SK-N-SH treated with all-trans-retinoic acid at 6 μM for 48 hours (cell line): ENCODE measurements around the gene BMS1.

Experiments
- ZFP3 ChIP-seq: fragments of 250-450 bp; sonication (Bioruptor Pico); IDR thresholded peaks from 2 replicates; pipeline ENCODE4 v1.5.0; 2020; ENCODE audit warnings: mild to moderate bottlenecking, moderate library complexity
- TF ChIP-seq, protein P1 (sequence below): fragments of 250-450 bp; sonication (Bioruptor Pico); IDR thresholded peaks from 2 replicates; pipeline ENCODE4 v1.5.1; 2020; ENCODE audit warnings: low read depth, mild to moderate bottlenecking, moderate library complexity

DNA sequence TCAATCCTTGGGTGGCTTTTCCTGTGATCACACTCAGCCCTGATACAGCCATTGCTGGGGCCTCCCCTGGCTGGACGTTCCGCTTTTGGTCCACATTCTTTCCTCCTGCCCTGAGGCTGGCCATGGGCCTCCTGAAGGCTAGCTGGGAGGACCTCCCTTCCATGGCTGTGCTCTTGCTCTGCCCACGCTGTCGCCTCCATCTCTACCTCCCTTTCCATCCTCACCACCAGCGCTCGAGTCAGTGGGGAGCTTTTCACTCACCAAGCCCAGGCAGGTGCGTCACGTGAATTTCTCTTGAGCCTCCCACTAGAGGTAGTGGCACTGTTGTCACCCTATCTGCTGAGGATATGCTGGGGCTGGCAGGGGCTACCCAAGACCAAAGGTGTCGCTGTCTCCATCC is 85.9 kb downstream of the BMS1 start:
- TF ChIP-seq, protein P1, sequence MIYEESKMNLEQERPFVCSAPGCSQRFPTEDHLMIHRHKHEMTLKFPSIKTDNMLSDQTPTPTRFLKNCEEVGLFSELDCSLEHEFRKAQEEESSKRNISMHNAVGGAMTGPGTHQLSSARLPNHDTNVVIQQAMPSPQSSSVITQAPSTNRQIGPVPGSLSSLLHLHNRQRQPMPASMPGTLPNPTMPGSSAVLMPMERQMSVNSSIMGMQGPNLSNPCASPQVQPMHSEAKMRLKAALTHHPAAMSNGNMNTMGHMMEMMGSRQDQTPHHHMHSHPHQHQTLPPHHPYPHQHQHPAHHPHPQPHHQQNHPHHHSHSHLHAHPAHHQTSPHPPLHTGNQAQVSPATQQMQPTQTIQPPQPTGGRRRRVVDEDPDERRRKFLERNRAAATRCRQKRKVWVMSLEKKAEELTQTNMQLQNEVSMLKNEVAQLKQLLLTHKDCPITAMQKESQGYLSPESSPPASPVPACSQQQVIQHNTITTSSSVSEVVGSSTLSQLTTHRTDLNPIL (CRISPR knock-in tag): no peak
- no peak for TF ChIP-seq ZFP3 (CRISPR knock-in tag)
